ENCODE measurements around the gene OLFM2. TPM values are rescaled to one million over a fixed set of nuclear protein-coding genes. Genes with fewer than 3 reads are reported as not detected.

The OLFM2 gene
- total and polyA plus RNA-seq, 9 of the 15 experiments (the other 6 are each of a cell fraction or from before 2014, with no cell fraction given), result 0.10 to 0.33 (median 0.23) TPM; not detected in 4

- no peak overlapping the region for H3K27ac ChIP-seq (ENCODE audit: extremely low read depth, low read depth, low read length)
- 0% methylated on average over 4 of the region's 4 CpGs for WGBS (ENCODE audit: insufficient coverage, low coverage, missing lambda C conversion rate)
- TF ChIP-seq CBX5 (IDR thresholded peaks at IDR 0.05; ENCODE audit: borderline replicate concordance, low read depth) (no peak), BHLHE40 (IDR thresholded peaks at IDR 0.05; ENCODE audit: low read length) (peak; percentile 46; the same call in 1 of the 2 replicates), HNRNPK (IDR thresholded peaks at IDR 0.05; ENCODE audit: low read depth, low read length, poor library complexity, severe bottlenecking) (no peak), E2F8 (IDR thresholded peaks at IDR 0.05; ENCODE audit: low read depth, partially characterized antibody) (no peak), CBFA2T3 (IDR thresholded peaks at IDR 0.05) (peak; percentile 71), DPF2 (IDR thresholded peaks at IDR 0.05) (0 out of 2 replicates have a peak, but pooled peaks have one; percentile 6), PKNOX1 (IDR thresholded peaks at IDR 0.05) (peak; percentile 30; the same call in 1 of the 2 replicates), SOX6 (IDR thresholded peaks at IDR 0.05) (peak; percentile 42; the same call in 1 of the 2 replicates), ARID1B (IDR thresholded peaks at IDR 0.05) (peak; percentile 60), SMARCA4 (IDR thresholded peaks at IDR 0.05) (0 out of 2 replicates have a peak, but pooled peaks have one; percentile 28), ETV6 (IDR thresholded peaks at IDR 0.05; ENCODE audit: borderline replicate concordance in 1 of 2, low read depth in 2 of 2, low read length in 1 of 2) (no peak), ETV6 (CRISPR knock-in tag; IDR thresholded peaks at IDR 0.05; ENCODE audit: borderline replicate concordance) (no peak), JUND (IDR thresholded peaks at IDR 0.05; ENCODE audit: borderline replicate concordance, low read depth, low read length) (no peak), JUND (tag; IDR thresholded peaks at IDR 0.05; ENCODE audit: borderline replicate concordance, low read depth, low read length) (peak; percentile 21; the same call in 1 of the 3 replicates), MCM5 (IDR thresholded peaks at IDR 0.05; ENCODE audit: low read depth) (no peak), CBFA2T2 (conservative IDR thresholded peaks at IDR 0.05) (peak; percentile 43; the same call in 1 of the 2 replicates), PHTF2 (CRISPR knock-in tag; IDR thresholded peaks at IDR 0.05) (no peak), MEF2D (tag; conservative IDR thresholded peaks at IDR 0.05; ENCODE audit: low read depth) (peak; percentile 88), MNT (conservative IDR thresholded peaks at IDR 0.05) (peak in 1 of 2 experiments; percentile 51; a peak in 1 of 4 replicates), PTBP1 (IDR thresholded peaks at IDR 0.05; ENCODE audit: low read depth, low read length) (no peak)
These were observed 11.1 kb upstream of the OLFM2 start for GRCh38 chr19:9947441-9947840.

More at GRCh38 chr19:9947441-9947840, 11.1 kb upstream of the OLFM2 start:
- Histone ChIP-seq H3K9me1 (ENCODE audit: control insufficient read depth, insufficient read depth, low read length) (no peaks in the 10 kb centered on the region), H3K27me3 (ENCODE audit: control insufficient read depth in 2 of 2, insufficient read depth in 2 of 2, low read length in 2 of 2) (no peaks in the 10 kb centered on the region), H3K36me3 (ENCODE audit: control insufficient read depth, insufficient read depth, low read length) (no peaks in the 10 kb centered on the region), H3K4me3 (no peak overlapping the region), H3K4me2 (ENCODE audit: insufficient read depth, low read length) (peak overlapping the region; percentile 52; the same call in 1 of the 2 replicates), H3K9me3 (replicated peaks; ENCODE audit: control insufficient read depth, insufficient read depth, low read depth, low read length) (no peaks in the 10 kb centered on the region), H3K4me1 (replicated peaks in 1 of 2; ENCODE audit: control insufficient read depth in 2 of 2, insufficient read depth in 2 of 2, low read length in 2 of 2) (peaks cover 15 to 18% of the 10 kb centered on the region in 2 experiments; a peak in 4 of 5 replicates), H2AFZ (ENCODE audit: low read depth, low read length) (no peak overlapping the region), H3K79me2 (ENCODE audit: control insufficient read depth, insufficient read depth, low read length) (no peaks in the 10 kb centered on the region), H3K9ac (ENCODE audit: insufficient read depth in 1 of 2, low read depth in 2 of 2, low read length in 2 of 2) (peak overlapping the region in 1 of 2 experiments; percentile 78; a peak in 1 of 4 replicates), H4K20me1 (replicated peaks; ENCODE audit: control insufficient read depth, insufficient read depth, low read length) (no peaks in the 10 kb centered on the region)
- in situ Hi-C loops (cut with MboI), result no loop called here
- ChIA-PET CTCF (ENCODE audit: low intra/inter-chr PET ratio) (no interaction called here), POLR2A (interaction anchor here (0.6 kb wide), 1 partner anchor 680 kb away, joined by 3 read pairs; no protein-coding TSS in a partner anchor)
- no TSS peak for BruUV-seq (replicated peaks)
- intact Hi-C loops (cut with micrococcal nuclease), result no loop called here
- FAIRE-seq (peak; percentile 80), DNase-seq (ENCODE audit: extremely low read depth in 1 of 4, low spot score in 3 of 4) (peak in 2 of 4 experiments; percentile 59 to 70), ATAC-seq (peak; percentile 77)
